Nephron (organoid): ENCODE results near the gene ZDHHC11.
"Not testable (repeated sequence)": the region's sequence is repeated elsewhere in the genome, so short reads cannot be mapped to it uniquely, and the experiment has no call there.

Source experiments
- H3K27ac Mint-ChIP-seq, 3 experiments: 2 replicates each; pipeline ENCODE4 v1.8.0; 2020; ENCODE audit warnings: mixed read lengths in 3 of 3, mild to moderate bottlenecking in 2 of 3, moderate library complexity in 1 of 3
- H3K27me3 Mint-ChIP-seq: 2 replicates; pipeline ENCODE4 v1.8.0; 2021; ENCODE audit warnings: low read depth, mild to moderate bottlenecking, moderate library complexity, mixed read lengths
- H3K36me3 Mint-ChIP-seq: 2 replicates; pipeline ENCODE4 v1.8.0; 2020; ENCODE audit warnings: low read depth, mixed read lengths
- H3K4me1 Mint-ChIP-seq: 2 replicates; pipeline ENCODE4 v1.8.0; 2020; ENCODE audit warnings: mixed read lengths
- H3K4me3 Mint-ChIP-seq, 3 experiments: 2 replicates each; pipeline ENCODE4 v1.8.0; 2020; ENCODE audit warnings: mild to moderate bottlenecking in 3 of 3, mixed read lengths in 3 of 3, moderate library complexity in 2 of 3
- H3K9me3 Mint-ChIP-seq: 2 replicates; pipeline ENCODE4 v1.8.0; 2020; ENCODE audit warnings: mixed read lengths
- CTCF ChIP-seq, 3 experiments: fragments of 200-600 bp; sonication (generic); IDR thresholded peaks; one replicate each; pipeline ENCODE4 v1.5.0; 2021; ENCODE audit warnings: antibody characterized with exemption in 3 of 3; ENCODE audit not compliant: unreplicated experiment in 3 of 3

Gene ZDHHC11

DNA sequence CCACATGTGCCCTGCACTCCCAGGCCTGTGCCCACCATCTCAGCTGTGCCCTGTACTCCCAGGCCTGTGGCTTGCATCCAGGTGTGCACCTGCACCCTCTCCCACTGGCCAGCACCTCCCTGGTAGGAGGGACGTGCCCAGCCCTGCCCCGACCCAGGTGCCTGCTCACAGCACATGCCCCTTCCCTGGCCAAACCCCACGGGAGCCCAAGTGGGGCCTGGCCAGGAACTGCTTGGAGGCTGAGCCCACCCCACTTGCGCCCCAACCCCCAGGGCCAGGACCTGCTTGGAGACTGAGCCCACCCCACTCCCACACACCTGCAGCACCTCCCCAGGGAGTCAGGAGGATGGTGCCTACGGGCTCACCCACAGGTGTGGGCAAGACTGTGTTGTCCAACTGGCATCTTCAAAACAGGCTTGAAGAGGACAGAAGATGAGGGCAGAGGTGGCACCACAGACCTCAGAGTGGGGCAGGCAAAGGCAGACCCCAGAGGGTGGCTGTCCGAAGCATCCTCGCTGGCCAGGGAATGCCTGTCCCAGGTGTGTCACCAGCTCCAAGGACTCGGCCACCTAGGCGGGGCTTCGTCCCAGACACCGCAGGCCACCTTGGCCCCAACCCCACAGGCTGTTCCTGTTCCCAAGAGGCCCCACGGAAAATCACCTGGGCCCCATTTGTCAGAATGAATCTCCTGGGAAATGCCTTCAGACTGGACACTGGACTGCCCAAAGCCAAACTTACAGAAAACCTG lies 77.1 kb downstream of the ZDHHC11 start:
- H3K27me3 Mint-ChIP-seq: peaks cover 29% of the 10 kb centered on the region
- TF ChIP-seq CTCF (IDR thresholded peaks at IDR 0.05; ENCODE audit: unreplicated experiment in 3 of 3): no peak
- H3K9me3 Mint-ChIP-seq: no peaks in the 10 kb centered on the region
- peaks cover 9% of the 10 kb centered on the region for H3K4me1 Mint-ChIP-seq
- no peak overlapping the region for H3K4me3 Mint-ChIP-seq
- H3K36me3 Mint-ChIP-seq: no peaks in the 10 kb centered on the region
- no peak overlapping the region for H3K27ac Mint-ChIP-seq

DNA sequence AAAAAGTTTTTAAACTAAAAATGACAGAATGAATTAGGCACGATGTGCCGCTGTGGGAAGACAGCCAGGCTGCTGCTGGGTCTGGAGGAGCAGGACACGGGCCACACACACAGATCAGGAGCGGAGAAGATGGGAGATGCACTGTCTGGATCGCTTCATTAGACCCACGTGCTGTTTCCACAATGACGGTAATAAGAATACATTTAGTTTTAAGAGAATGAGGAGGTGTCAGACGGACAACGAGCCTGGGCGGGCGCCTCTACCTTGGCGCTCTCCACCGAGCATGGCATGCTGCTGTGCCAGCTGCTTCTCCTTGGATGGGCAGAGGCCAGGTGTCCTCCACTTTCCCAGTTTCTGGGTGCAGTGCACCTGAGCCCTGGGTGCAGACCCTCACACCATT lies 77.9 kb downstream of the ZDHHC11 start:
- H3K4me3 Mint-ChIP-seq, H3K4me1 Mint-ChIP-seq, H3K36me3 Mint-ChIP-seq, H3K9me3 Mint-ChIP-seq, H3K27ac Mint-ChIP-seq: not testable (repeated sequence)
- peaks cover 29% of the 10 kb centered on the region for H3K27me3 Mint-ChIP-seq

DNA sequence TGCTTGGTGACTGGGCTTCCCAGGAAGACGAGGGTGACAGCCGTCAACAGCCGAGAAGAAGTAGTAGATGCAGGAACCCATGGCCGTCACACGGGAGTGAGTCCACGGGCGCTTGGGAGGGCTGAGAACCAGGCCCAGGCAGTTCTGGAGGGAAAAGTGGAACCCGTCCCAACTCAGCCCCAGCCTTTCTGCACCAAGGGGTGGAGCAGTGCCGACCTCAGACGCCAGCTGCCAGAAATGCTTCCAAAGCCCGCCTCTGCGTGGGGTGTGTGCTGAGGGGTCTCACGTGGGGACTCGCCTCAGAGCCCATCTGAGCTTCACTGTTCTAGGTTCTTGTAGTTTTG lies 78.3 kb downstream of the ZDHHC11 start:
- H3K4me3 Mint-ChIP-seq, H3K4me1 Mint-ChIP-seq: not testable (repeated sequence)

DNA sequence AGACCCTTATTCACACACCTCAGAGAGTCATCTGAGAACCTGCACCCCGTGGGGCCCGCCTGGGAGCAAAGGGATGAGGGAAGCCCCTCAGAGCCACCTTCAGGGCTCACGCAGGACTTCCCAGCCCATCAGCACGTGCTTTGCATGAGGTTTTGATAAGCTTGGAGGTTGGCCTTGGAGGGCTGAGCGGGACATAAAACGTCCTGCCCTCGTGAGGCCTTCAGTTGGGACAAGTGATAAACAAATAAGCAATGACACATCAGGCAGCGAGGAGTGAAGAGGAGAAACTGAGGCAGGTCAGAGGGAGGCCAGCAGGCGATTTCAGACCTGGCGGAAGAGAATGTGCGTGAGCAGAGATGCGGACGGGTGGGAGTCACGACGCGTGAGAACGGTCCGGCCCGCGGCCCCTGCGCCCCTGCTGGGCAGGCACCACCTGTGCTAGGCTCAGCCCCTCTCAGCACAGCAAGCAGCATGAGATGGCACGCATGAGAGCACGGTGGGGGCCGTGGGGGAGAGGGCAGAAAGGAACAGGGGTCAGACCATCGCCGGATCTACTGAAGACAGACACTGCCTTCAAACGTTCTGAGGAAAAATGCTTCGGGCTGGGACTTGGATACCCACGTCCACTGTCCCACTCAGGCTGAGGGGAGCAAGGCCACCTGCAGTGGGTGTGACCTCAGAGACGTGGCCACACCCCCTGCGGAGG lies 78.8 kb downstream of the ZDHHC11 start:
- H3K27ac Mint-ChIP-seq, H3K36me3 Mint-ChIP-seq, H3K4me1 Mint-ChIP-seq, H3K4me3 Mint-ChIP-seq, H3K9me3 Mint-ChIP-seq: not testable (repeated sequence)
- peaks cover 23% of the 10 kb centered on the region for H3K27me3 Mint-ChIP-seq

More for the DNA sequence above, 78.3 kb downstream of the ZDHHC11 start:
- H3K36me3 Mint-ChIP-seq, H3K9me3 Mint-ChIP-seq, H3K27ac Mint-ChIP-seq: not testable (repeated sequence)
- peaks cover 28% of the 10 kb centered on the region for H3K27me3 Mint-ChIP-seq

GRCh38 chr5:771087-771781 lies 79.6 kb downstream of the ZDHHC11 start:
- H3K27me3 Mint-ChIP-seq: peaks cover 15% of the 10 kb centered on the region
- H3K27ac Mint-ChIP-seq: not testable (repeated sequence)

GRCh38 chr5:770585-770984 lies 80.2 kb downstream of the ZDHHC11 start:
- not testable (repeated sequence) for H3K4me1 Mint-ChIP-seq, H3K36me3 Mint-ChIP-seq, H3K9me3 Mint-ChIP-seq, H3K4me3 Mint-ChIP-seq, H3K27ac Mint-ChIP-seq
- H3K27me3 Mint-ChIP-seq: peaks cover 13% of the 10 kb centered on the region

More at GRCh38 chr5:771087-771781, 79.6 kb downstream of the ZDHHC11 start:
- H3K36me3 Mint-ChIP-seq, H3K9me3 Mint-ChIP-seq, H3K4me3 Mint-ChIP-seq, H3K4me1 Mint-ChIP-seq: not testable (repeated sequence)

DNA sequence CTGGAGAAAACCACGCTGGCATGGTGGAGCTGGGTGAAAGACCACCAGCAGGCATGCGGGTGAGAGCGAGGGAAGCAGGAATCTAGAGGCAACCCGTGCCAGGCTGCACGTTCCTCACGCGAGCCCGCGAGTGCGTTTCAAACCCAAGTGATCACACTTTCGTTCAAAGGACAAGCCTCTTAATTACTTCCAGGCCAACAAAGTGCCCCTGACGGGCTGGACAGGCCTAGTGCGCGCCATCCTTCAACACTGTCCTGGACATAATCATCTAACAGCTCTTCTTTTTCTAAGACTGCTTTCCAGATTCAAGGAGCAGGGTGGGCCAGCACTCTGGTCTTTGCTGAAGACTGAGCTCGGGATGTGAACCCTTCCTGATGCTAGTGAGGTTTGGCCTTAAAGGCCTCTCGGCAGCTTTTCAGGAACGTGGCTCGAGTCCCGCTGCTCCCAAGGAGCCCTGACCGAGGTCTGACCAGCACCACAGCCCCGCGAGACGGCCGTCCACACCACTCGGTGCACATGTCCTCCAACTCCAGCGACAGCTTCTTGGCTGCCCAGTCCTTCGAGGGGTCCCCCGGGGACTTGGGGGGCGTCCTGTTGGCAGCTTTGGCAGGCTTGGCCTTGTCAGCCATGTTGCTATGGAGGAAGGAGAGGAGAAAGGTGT lies 81.2 kb downstream of the ZDHHC11 start:
- not testable (repeated sequence) for H3K36me3 Mint-ChIP-seq, H3K4me3 Mint-ChIP-seq, H3K9me3 Mint-ChIP-seq, H3K27ac Mint-ChIP-seq, H3K4me1 Mint-ChIP-seq, H3K27me3 Mint-ChIP-seq

- Mint-ChIP-seq H3K27ac (no peak overlapping the region), H3K27me3 (peaks cover 6% of the 10 kb centered on the region), H3K4me1 (no peaks in the 10 kb centered on the region), H3K9me3 (peaks cover 5% of the 10 kb centered on the region), H3K36me3 (peaks cover 11% of the 10 kb centered on the region), H3K4me3 (no peak overlapping the region)
- TF ChIP-seq CTCF (IDR thresholded peaks at IDR 0.05; ENCODE audit: unreplicated experiment in 3 of 3): no peak
Measured at GRCh38 chr5:766666-767431, 83.9 kb downstream of the ZDHHC11 start.
